Activated CD4-positive, alpha-beta T cell treated with anti-CD3 and anti-CD28 coated beads for 36 hours (primary cell): ENCODE measurements around the gene CARD11. TPM values are rescaled to one million over a fixed set of nuclear protein-coding genes. Genes with fewer than 3 reads are reported as not detected.
A peak's percentile ranks its signal among the peaks of the same experiment; 100 is the strongest.

Source experiments
- ATAC-seq: fragments of 200-7000 bp; cut with Tn5 transposase; one replicate; pipeline ENCODE4 v1.10.0; 2021; ENCODE audit warnings: mild to moderate bottlenecking, moderate library complexity
- CTCF ChIA-PET: fragments of 350-600 bp; sonication (Branson Sonifier 250); formaldehyde crosslinking; loops from one replicate; lab custom pipeline; 2021; ENCODE audit warnings: antibody characterized with exemption; lab: Charles Lee
- POLR2A ChIA-PET: fragments of 350-600 bp; sonication (Branson Sonifier 250); formaldehyde crosslinking; loops from one replicate; lab custom pipeline; 2021; ENCODE audit warnings: antibody characterized with exemption, inconsistent platforms; lab: Charles Lee
- DNase-seq: peaks from one replicate; pipeline ENCODE4 v3.0.0-alpha.2; 2020
- H3K27ac Mint-ChIP-seq: one replicate; pipeline ENCODE4 v1.8.0; 2021; ENCODE audit warnings: mixed read lengths
- H3K27me3 Mint-ChIP-seq: one replicate; pipeline ENCODE4 v1.8.0; 2021; ENCODE audit warnings: mixed read lengths
- H3K36me3 Mint-ChIP-seq: one replicate; pipeline ENCODE4 v1.8.0; 2021; ENCODE audit warnings: low read depth, mixed read lengths
- H3K4me1 Mint-ChIP-seq: one replicate; pipeline ENCODE4 v1.8.0; 2021; ENCODE audit warnings: mixed read lengths
- H3K4me3 Mint-ChIP-seq: one replicate; pipeline ENCODE4 v1.8.0; 2021; ENCODE audit warnings: mild to moderate bottlenecking, moderate library complexity, mixed read lengths
- H3K9me3 Mint-ChIP-seq: one replicate; pipeline ENCODE4 v1.8.0; 2021; ENCODE audit warnings: low read depth, mixed read lengths
- intact Hi-C, 2 experiments: fragments of 100-400 bp; cut with DNase I in 1 of 2; cut with micrococcal nuclease in 1 of 2; formaldehyde crosslinking; loops; one replicate each; pipeline versions ENCODE4 v1.14.2 to v1.15.1; 2022 to 2024; cut with DNase I, micrococcal nuclease
- total RNA-seq, 2 experiments: library from RNA; stranded (reverse); gene quantifications; one replicate each; pipeline ENCODE4 v1.2.3, GENCODE V29; 2021

Gene CARD11
- total RNA-seq, 2 experiments from 2014 or later = 108 to 118 TPM

DNA sequence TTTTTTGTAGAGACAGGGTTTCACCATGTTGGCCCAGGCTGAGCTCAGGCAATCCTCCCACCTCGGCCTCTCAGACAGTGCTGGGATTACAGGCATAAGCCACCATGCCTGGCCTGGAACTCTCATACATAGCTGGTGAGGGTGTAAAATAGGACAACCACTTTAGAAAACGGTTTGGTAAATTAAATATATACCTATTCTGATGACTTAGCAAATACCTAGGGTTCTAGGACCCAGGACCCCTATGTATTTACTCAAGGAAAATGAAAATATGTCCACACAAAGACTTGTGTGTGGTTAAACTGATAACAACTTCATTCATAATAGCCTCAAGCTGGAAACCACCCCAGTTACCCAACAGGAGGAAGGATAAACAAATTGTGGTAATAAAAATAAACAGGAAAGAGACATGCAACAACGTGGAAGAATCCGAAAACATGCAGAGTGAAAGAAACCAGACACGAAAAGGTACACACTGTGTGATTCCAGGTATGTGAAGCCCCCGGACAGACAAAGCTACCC lies 52.7 kb downstream of the CARD11 start:
- H3K27ac Mint-ChIP-seq = no peak overlapping the region
- ATAC-seq = no peak
- CTCF ChIA-PET = interaction anchor here (0.6 to 0.7 kb wide), 2 partner anchors 82 to 209 kb away, joined by 3 read pairs; no protein-coding TSS in a partner anchor
- intact Hi-C loops = no loop called here
- peaks cover 69% of the 10 kb centered on the region for H3K36me3 Mint-ChIP-seq
- H3K9me3 Mint-ChIP-seq = peaks cover 21% of the 10 kb centered on the region
- DNase-seq = no peak
- POLR2A ChIA-PET = interaction anchor here (0.6 kb wide), 1 partner anchor 13 kb away, joined by 4 read pairs; no protein-coding TSS in a partner anchor
- no peak overlapping the region for H3K4me3 Mint-ChIP-seq
- H3K27me3 Mint-ChIP-seq = no peaks in the 10 kb centered on the region
- H3K4me1 Mint-ChIP-seq = peaks cover 29% of the 10 kb centered on the region

DNA sequence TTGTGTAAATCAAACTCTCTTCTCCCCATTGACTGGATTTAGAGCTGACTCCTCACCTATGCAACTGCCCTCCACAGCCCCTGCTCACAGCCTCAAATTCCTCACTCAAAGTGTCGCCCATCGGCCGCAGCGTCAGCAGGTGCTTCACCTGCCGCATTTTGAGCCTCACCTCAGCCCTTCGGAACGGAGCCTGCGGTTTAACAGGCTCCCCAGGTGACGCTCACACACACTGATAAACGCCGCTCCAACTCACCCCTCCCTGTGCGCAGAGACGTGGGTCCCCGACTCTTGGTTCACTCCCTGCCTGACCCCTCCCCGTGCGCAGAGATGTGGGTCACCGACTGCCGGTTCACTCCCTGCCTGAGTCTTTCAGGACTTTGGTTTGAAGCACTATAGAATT lies 57.1 kb downstream of the CARD11 start:
- Mint-ChIP-seq H3K36me3 (peaks cover 51% of the 10 kb centered on the region), H3K9me3 (peaks cover 7% of the 10 kb centered on the region), H3K27me3 (no peaks in the 10 kb centered on the region), H3K27ac (no peak overlapping the region), H3K4me3 (no peak overlapping the region), H3K4me1 (peaks cover 70% of the 10 kb centered on the region)
- ATAC-seq (no peak), DNase-seq (no peak)
- ChIA-PET CTCF (no interaction called here), POLR2A (no interaction called here)
- intact Hi-C loops = no loop called here

DNA sequence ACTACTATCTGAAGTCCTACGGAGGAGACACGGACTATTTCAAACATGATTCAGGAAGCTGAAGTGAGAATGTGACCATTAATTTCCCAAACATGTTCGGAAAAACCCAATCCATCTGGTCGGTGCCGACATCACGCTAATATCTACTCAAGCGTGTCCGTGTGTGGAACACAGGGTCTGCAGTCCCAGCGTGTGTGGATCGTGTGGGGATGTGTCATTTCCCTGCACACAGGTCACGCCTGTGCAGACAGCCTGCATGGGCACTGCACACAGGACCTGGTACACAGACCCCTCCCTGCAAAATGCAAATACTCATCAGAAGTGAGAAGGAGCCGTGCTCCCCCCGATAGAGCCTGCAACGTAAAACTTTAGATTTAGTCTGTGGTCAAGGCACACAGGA lies 57.8 kb downstream of the CARD11 start:
- DNase-seq (no peak), ATAC-seq (no peak)
- H3K4me1 Mint-ChIP-seq = peaks cover 73% of the 10 kb centered on the region
- H3K27me3 Mint-ChIP-seq = no peaks in the 10 kb centered on the region
- H3K4me3 Mint-ChIP-seq = no peak overlapping the region
- ChIA-PET CTCF (interaction anchor here (0.6 kb wide), 1 partner anchor 1841 kb away, joined by 3 read pairs; no protein-coding TSS in a partner anchor), POLR2A (no interaction called here)
- peaks cover 48% of the 10 kb centered on the region for H3K36me3 Mint-ChIP-seq
- H3K27ac Mint-ChIP-seq = peak overlapping the region; percentile 49
- peaks cover 4% of the 10 kb centered on the region for H3K9me3 Mint-ChIP-seq
- intact Hi-C loops = no loop called here

DNA sequence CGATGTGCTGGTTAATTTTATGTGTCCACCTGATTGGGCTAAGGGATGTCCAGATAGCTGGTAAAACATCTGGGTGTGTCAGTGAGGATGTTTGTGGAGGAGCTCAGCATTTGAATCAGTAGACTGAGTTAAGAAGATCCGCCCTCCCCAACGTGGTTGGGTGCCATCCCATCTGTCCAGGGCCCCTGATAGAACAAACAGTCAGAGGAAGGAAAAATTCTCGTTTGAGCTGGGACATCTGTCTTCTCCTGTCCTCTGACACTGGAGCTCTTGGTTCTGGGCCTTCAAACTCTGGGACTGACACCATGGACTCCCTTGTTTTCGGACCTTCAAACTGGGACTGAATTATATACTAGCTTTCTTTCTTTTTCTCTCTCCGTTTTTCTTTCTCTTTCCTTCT lies 59.6 kb downstream of the CARD11 start:
- intact Hi-C loops = loop anchor here in 1 of 2 experiments (5.0 kb wide), 1 partner anchor 43 kb away; no protein-coding TSS in a partner anchor
- Mint-ChIP-seq H3K27ac (peak overlapping the region; percentile 83), H3K4me1 (peaks cover 86% of the 10 kb centered on the region), H3K27me3 (no peaks in the 10 kb centered on the region), H3K9me3 (no peaks in the 10 kb centered on the region), H3K4me3 (no peak overlapping the region), H3K36me3 (peaks cover 47% of the 10 kb centered on the region)
- POLR2A ChIA-PET = no interaction called here
- no peak for ATAC-seq
- CTCF ChIA-PET = interaction anchor here (0.6 to 2.2 kb wide), 4 partner anchors 10 to 197 kb away, joined by 4 to 6 read pairs (median 5); no protein-coding TSS in a partner anchor
- DNase-seq = no peak

DNA sequence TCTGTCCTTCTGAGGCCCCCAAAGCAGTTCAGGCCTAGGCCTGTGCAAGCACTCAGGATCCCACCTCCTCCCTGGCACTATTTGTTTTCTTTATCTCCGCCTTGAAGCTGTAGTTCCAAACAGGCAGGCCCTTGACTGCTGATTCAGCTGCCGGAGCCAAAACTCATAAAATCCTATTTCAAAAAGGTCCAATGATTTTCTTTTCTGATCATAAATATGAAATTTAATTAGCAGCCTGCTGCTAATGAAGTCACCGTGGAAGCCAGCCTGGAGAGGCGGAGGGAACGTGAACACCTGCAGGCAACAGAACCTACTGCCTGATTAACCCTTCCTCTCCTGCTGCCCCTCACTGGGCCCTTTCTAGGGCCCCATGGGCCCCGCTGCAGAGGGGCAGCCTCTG lies 60.1 kb downstream of the CARD11 start:
- CTCF ChIA-PET = interaction anchor here (1.2 to 2.2 kb wide), 3 partner anchors 10 to 171 kb away, joined by 4 to 6 read pairs (median 5); no protein-coding TSS in a partner anchor
- Mint-ChIP-seq H3K4me3 (no peak overlapping the region), H3K4me1 (peaks cover 89% of the 10 kb centered on the region), H3K27ac (peak overlapping the region; percentile 83), H3K9me3 (no peaks in the 10 kb centered on the region), H3K27me3 (no peaks in the 10 kb centered on the region), H3K36me3 (peaks cover 48% of the 10 kb centered on the region)
- intact Hi-C loops = loop anchor here in 1 of 2 experiments (5.0 kb wide), 1 partner anchor 44 kb away; no protein-coding TSS in a partner anchor
- ATAC-seq = no peak
- POLR2A ChIA-PET = no interaction called here
- DNase-seq = no peak

DNA sequence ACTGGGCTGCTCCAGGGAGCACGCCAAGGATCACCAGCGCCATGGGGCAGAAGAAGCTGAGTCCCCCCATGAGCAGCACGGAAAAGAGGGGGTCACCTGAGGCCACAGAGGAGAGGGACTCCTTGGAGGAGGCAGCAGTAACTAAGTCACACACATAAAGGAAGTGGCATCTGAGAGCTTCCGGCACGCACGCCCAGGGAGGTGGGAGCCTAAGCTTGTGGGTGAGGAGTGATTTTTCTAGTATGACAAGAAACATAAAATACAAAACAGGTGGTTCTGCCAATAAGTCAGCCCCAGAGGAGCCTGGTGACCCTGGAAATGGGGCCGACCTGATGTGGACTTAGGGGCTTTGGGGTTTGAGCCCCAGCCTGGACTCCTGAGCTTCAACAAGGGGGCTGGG lies 60.8 kb downstream of the CARD11 start:
- Mint-ChIP-seq H3K9me3 (no peaks in the 10 kb centered on the region), H3K27ac (peak overlapping the region; percentile 83), H3K4me3 (peak overlapping the region; percentile 10), H3K27me3 (no peaks in the 10 kb centered on the region), H3K36me3 (peaks cover 42% of the 10 kb centered on the region), H3K4me1 (peaks cover 91% of the 10 kb centered on the region)
- CTCF ChIA-PET = interaction anchor here (0.5 to 2.2 kb wide), 3 partner anchors 49 to 172 kb away, joined by 3 to 6 read pairs (median 4); no protein-coding TSS in a partner anchor
- intact Hi-C loops = loop anchor here in 1 of 2 experiments (5.0 kb wide), 1 partner anchor 44 kb away; no protein-coding TSS in a partner anchor
- POLR2A ChIA-PET = interaction anchor here (0.6 kb wide), 1 partner anchor 87 kb away, joined by 3 read pairs; no protein-coding TSS in a partner anchor
- DNase-seq (peak; percentile 82), ATAC-seq (peak; percentile 44)

DNA sequence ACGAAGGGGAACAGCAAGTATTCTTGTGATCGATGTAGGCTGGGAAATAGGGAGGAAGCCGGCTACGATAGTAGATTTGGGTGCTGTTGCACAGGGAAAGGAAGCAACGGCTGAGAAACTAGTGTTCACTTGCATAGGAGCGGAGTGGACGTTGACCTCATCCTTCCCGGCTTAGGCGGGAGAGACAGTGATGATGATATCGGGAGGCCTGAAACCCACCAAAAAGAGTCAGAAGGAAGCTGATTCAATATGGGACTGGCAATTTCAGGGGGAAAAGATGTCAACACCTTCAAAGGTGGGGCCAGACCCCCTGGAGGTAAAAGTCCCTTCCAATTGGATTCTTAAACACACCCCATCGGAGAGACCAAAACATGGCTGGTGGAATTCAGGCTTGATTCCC lies 61.3 kb downstream of the CARD11 start:
- Mint-ChIP-seq H3K4me3 (no peak overlapping the region), H3K27me3 (no peaks in the 10 kb centered on the region), H3K27ac (peak overlapping the region; percentile 83), H3K9me3 (no peaks in the 10 kb centered on the region), H3K4me1 (peaks cover 92% of the 10 kb centered on the region), H3K36me3 (peaks cover 41% of the 10 kb centered on the region)
- ATAC-seq = no peak
- POLR2A ChIA-PET = no interaction called here
- CTCF ChIA-PET = no interaction called here
- intact Hi-C loops = loop anchor here in 1 of 2 experiments (5.0 kb wide), 1 partner anchor 45 kb away; no protein-coding TSS in a partner anchor
- DNase-seq = no peak

DNA sequence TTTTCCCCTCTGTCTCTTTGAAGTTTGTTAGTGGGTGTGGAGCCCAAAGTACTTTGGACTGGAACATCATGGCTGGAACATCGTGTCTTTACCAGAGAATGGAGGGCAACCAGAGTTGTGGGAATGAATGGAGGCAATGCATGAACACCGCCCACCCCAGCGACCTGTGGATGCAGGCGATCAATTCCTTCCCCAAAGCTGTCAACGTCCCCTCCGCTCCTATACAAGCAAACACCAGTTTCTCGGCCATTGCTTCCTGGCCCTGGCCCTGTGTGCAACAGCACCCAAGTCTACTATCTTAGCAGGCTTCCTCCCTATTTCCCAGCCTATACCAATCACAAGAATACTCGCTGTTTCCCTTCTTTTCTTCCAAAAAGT lies 62.6 kb downstream of the CARD11 start:
- Mint-ChIP-seq H3K9me3 (no peaks in the 10 kb centered on the region), H3K27me3 (no peaks in the 10 kb centered on the region), H3K4me1 (peaks cover 88% of the 10 kb centered on the region), H3K36me3 (peaks cover 43% of the 10 kb centered on the region), H3K4me3 (peak overlapping the region; percentile 74), H3K27ac (peak overlapping the region; percentile 94)
- ATAC-seq (no peak), DNase-seq (no peak)
- intact Hi-C loops = loop anchor here in 1 of 2 experiments (5.0 kb wide), 1 partner anchor 46 kb away; no protein-coding TSS in a partner anchor
- ChIA-PET CTCF (no interaction called here), POLR2A (interaction anchor here (0.6 to 0.7 kb wide), 2 partner anchors 84 to 154 kb away, joined by 3 read pairs; no protein-coding TSS in a partner anchor)

DNA sequence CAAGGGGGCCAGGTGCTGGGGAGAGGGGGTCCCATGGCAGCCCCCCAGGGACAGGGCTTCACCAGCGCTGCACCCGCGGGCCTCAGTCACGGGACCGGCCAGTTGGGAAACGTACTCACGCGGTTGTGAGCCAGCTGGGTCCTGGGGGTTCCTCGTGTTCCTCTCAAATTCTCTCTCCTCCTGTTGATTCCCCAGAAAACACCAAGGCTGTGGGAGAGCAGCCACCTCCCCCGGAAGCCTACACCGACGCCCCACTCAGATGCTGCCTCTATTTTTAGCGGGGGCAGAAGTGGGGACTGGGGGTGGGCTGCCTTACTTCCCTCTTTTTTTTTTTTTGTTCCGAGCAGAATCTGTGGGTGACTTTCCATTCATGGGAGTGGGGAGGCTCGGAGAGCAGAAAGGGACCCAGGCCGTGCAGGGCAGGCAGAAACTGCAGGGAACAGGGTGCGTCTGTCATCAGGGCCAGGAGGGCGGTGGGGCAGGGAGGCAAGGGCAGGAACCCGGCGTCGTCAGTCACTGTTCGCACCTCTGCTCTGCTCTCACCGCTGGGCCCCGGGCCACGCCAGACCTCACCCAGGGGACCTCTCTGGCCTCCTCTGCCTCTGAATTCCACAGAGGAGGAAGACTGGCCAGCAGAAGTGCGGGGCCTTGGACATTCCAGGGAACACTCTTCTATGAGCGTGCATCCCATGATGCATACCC lies 63.1 kb downstream of the CARD11 start:
- no peaks in the 10 kb centered on the region for H3K9me3 Mint-ChIP-seq
- ATAC-seq (no peak), DNase-seq (peak; percentile 59)
- intact Hi-C loops = loop anchor here in 1 of 2 experiments (5.0 kb wide), 1 partner anchor 47 kb away; no protein-coding TSS in a partner anchor
- peaks cover 86% of the 10 kb centered on the region for H3K4me1 Mint-ChIP-seq
- H3K36me3 Mint-ChIP-seq = peaks cover 43% of the 10 kb centered on the region
- H3K4me3 Mint-ChIP-seq = peak overlapping the region; percentile 74
- no peaks in the 10 kb centered on the region for H3K27me3 Mint-ChIP-seq
- POLR2A ChIA-PET = interaction anchor here (0.5 to 0.7 kb wide), 3 partner anchors 62 to 154 kb away, joined by 3 to 4 read pairs (median 3); no protein-coding TSS in a partner anchor
- CTCF ChIA-PET = interaction anchor here (0.6 kb wide), 1 partner anchor 53 kb away, joined by 4 read pairs; no protein-coding TSS in a partner anchor
- peak overlapping the region; percentile 94 for H3K27ac Mint-ChIP-seq

DNA sequence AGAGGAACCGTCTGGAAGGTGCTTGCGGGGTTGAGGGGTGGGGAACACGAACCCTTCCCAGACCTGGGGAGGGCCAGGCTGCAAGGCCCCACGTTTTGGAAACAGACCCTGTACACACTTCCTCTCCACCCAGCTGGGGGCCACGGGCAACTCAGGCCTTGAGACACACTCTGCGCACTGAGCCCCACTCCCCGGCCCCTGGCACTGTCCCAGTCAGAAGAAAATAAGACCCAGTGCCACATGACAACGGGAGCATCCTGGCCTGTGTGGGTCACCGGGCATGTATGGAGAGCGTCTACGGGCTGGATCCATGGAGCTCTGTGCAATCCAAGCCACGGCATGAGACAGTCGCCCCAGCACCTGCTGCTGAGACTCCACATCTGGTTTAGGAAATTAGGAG lies 63.7 kb downstream of the CARD11 start:
- POLR2A ChIA-PET = interaction anchor here (0.5 kb wide), 1 partner anchor 63 kb away, joined by 4 read pairs; no protein-coding TSS in a partner anchor

DNA sequence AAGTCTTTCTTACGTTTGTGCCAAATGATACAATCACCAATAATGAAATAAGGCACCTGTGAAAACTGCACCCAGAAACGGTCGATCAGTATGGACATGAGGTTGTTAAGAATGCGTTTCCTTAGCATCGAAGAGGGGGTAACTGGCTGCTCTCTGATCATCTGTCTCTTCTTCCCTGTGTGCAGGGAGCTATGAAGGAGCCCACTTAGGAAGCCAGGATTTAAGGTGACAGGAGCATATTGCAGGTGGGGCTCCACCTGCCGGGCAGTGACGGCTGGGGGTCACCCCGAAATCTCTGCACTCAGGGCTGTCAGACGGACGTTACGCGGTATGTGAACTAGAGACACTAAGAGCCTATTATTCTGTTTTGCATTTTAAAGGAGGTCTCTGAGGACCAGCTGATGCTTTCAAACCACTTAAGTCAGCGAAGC lies 64.5 kb downstream of the CARD11 start:
- Mint-ChIP-seq H3K27ac (peak overlapping the region; percentile 94), H3K9me3 (no peaks in the 10 kb centered on the region), H3K27me3 (no peaks in the 10 kb centered on the region), H3K36me3 (peaks cover 48% of the 10 kb centered on the region), H3K4me3 (peak overlapping the region; percentile 74), H3K4me1 (peaks cover 79% of the 10 kb centered on the region)
- CTCF ChIA-PET = interaction anchor here (1.0 to 1.2 kb wide), 2 partner anchors 27 to 113 kb away, joined by 4 to 6 read pairs; no protein-coding TSS in a partner anchor
- ATAC-seq (no peak), DNase-seq (peak; percentile 38)
- POLR2A ChIA-PET = no interaction called here
- intact Hi-C loops = loop anchor here (2.0 to 5.0 kb wide), 4 partner anchors 22 to 114 kb away; partner anchors contain the start of gene CARD11 (in 1 of the 2)

More for the DNA sequence above, 63.7 kb downstream of the CARD11 start:
- Mint-ChIP-seq H3K36me3 (peaks cover 42% of the 10 kb centered on the region), H3K27ac (peak overlapping the region; percentile 94), H3K4me3 (peak overlapping the region; percentile 74), H3K4me1 (peaks cover 82% of the 10 kb centered on the region), H3K9me3 (no peaks in the 10 kb centered on the region), H3K27me3 (no peaks in the 10 kb centered on the region)
- intact Hi-C loops = loop anchor here (2.0 to 5.0 kb wide), 5 partner anchors 23 to 113 kb away; partner anchors contain the start of gene CARD11 (in 1 of the 2)
- CTCF ChIA-PET = interaction anchor here (0.6 to 1.2 kb wide), 3 partner anchors 27 to 113 kb away, joined by 4 to 6 read pairs (median 4); no protein-coding TSS in a partner anchor
- ATAC-seq (no peak), DNase-seq (no peak)
